IPS-NIHi7 (cell line): ENCODE data around the gene GRIK3.
A peak's percentile ranks its signal among the peaks of the same experiment; 100 is the strongest.
"Not testable (repeated sequence)": the region's sequence is repeated elsewhere in the genome, so short reads cannot be mapped to it uniquely, and the experiment has no call there.

Experiments
- DNase-seq: peaks from one replicate; pipeline ENCODE4 v3.0.0; 2012; ENCODE audit warnings: mixed read lengths; ENCODE audit errors: extremely low spot score

The GRIK3 gene

GRCh38 chr1:36944883-36945282 is 89.4 kb downstream of the GRIK3 start:
- DNase-seq: no peak

- DNase-seq: no peak
These were observed 92.2 kb downstream of the GRIK3 start for GRCh38 chr1:36942148-36942547.

DNA sequence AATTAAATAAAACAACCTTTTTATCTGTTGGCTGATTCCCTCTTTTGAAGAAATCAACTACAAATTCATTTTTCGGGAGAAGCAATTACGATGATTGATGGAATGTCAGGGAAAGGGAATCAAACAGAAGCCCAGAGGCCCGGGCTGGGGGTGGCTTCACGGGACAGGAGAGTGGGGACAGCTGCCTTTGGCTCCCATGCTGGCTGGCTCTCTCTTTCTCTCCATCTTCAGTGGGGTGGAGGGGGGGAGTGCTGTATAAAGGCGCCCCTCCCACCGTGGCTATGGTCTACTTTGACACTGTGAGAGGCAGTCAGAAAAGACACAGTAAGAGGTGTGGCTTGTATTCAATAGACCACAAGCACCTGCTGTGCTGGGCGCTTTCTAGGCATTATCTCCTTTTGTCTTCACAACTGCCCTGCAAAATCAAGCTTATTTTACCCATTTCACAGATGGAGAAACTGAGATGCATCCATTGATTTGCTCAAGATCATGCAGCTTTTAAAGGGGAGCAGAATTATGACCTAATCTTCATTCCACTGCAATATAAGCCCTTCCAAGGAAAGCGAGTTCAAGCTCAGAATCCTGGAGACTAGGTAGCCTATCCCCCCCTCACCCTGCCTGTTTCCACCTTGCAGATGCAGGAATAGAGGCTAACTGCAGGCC is 92.9 kb downstream of the GRIK3 start:
- no peak for DNase-seq

- no peak for DNase-seq
These were observed 95.5 kb downstream of the GRIK3 start for GRCh38 chr1:36938819-36939218.

DNA sequence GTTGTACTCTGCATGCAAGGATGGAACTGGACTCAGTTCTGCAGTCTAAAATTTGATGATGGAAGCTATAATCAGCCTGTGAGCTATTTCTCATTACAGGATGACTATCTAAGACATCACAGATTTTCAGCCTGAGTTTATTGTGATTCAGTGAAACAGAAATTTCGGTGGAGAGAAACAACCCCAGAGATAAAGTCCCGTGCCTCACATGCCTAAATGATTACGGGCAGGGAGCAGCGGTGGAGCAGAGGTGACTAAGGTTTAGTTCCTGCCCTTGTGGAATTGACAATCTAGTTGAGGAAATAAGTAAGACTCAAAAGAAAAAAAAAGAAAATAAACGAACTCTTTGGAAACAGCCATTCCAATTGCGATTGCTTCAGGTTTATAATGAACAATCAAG is 96.9 kb downstream of the GRIK3 start:
- DNase-seq: no peak

DNA sequence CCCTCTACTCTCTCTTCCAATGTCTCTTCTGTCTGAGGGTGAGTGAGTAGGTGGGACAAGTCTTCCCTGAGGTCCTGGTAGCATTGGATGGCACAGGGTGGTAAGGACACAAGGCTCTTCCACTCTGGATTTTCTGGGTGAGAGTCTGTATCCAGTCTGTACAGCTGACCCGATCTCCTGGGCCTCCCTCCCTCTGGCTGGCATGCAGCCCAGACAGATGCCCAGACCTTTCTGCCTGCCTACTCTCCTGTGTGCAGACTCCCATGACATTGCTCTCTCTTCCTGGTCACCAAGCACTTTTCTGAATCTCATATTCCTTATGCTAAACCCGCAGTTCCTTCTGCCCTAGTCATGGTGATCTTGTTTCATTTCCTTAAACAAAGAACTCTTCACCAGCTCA is 100.3 kb downstream of the GRIK3 start:
- no peak for DNase-seq

- no peak for DNase-seq
These were observed 106.5 kb downstream of the GRIK3 start for GRCh38 chr1:36927826-36928225.

GRCh38 chr1:36925251-36925650 is 109.1 kb downstream of the GRIK3 start:
- no peak for DNase-seq

GRCh38 chr1:36924282-36924811 is 110.0 kb downstream of the GRIK3 start:
- DNase-seq: peak; percentile 89

DNA sequence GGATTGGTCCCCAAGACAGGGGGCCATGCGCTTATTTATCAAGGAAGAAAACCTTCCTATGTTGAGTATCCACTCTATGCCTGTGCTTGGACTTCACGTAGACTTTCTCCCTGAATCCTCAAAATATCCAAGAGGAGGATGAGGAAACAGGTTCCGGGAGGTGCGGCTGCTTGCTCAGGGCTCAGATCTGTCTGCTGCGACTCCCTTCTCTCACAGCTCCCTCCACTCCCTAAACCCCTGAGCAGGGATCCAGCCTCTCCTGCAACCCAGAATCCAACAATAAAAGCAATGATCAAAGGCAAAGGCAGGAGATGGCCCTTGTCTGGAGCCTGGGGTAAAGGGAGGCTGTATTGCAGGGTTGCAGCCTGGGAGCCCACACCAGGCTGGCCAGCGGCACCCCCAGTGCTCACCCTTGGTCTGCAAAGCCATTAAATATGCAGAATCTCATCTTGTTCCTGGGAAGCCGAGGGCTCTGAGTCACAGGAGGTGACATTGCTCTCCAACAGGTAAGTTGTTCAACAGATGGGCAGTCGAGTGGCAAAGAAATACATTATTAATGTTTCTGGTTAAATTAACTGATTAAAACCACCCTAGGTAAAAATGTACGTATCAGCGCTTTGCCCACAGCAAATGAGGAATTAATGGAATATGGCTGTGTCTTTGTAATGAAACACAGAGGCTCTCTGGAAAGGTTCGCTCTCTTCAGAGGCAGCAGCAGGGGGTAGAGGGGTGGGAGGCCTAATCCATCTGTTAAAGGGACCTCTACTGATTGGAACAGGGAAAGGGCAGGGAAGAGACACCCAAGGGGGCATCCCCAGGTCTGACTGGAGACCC is 111.5 kb downstream of the GRIK3 start:
- DNase-seq: no peak

DNA sequence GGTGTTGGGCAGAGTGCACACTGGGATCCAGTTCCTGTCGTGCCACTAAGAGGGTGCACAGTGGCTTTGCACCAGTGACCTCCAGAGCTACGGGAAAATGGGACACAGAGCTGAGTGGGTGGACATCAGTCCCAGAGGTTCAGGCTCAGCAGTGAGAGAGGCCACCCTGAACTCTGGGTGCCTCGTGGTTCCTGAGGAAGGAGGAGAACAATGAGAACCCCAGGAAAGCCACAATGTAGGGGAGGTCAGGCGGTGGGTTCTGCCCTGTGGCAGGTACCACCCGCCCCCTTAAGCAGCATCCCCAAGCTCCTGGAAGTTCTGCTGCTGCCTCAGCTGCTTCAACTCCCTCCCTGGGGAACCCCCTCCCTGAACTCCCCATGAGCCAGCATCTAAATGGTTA is 112.2 kb downstream of the GRIK3 start:
- no peak for DNase-seq

DNA sequence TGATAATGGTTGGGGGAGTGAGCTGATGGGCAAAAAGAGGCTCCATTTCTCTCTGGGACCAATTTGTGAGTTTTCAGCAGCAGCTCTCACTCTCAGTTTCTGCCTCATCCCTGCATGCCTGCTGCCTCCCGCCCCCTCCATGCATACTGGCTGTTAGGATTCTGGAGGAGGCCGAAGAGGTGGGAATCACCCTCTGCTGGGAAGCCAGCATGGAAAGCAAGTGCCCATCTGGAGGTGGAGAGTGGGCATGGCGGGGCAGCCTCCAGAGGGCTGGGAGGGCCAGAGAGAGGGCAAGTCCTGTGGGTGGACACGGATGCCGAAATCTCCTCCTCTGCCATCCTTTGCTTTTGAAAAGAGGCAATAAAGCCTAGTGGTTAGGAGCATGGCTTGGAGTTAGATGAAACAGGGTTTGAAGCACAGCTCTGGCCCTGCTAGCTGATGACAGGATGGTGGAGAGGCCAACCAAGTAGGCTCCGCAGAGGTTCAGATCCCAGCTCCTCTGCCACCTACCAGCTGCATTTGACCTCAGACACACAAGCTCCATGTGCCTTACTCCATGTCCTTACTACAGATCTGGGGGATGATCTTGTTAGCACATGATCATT is 113.4 kb downstream of the GRIK3 start:
- DNase-seq: no peak

DNA sequence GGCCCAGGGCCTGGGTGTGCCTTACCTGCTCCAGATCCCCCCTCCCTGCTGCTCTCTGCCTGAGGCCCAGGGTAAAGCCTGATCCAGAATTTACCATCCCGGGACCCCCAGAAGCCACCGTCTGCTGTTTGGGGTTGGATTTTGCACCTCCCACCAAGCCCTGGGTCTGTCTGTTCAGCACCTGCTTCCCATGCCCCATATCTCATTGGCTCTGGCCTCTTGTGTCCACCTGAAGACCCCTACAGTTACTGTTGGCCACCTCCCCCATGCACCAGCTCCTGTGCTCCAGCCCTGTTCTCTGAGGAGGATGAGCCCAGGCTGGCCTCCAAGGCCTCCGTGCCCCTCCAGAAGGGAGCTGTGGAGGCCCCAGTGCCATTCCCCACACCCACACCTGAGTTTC is 113.9 kb downstream of the GRIK3 start:
- no peak for DNase-seq

- DNase-seq: no peak
These were observed 114.7 kb downstream of the GRIK3 start for GRCh38 chr1:36919491-36920145.

DNA sequence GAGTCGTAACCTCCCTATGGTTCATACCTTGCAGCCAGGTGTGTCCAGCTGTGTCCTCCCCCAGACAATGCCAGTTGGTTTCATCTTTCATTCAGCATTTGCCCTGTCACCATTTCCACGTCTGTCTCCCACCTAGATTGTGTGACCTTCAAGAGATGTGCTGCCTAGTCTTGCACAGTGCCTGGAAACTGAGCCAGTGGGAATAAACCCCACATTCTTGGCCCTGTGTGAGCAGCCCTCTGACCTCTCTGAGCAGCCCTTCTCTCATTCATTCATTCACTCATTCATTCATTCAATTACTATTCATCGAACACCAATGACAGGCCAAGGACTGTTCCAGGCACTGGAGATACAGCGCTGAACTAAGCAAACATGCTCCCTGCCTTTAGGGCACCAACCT is 115.7 kb downstream of the GRIK3 start:
- DNase-seq: no peak

DNA sequence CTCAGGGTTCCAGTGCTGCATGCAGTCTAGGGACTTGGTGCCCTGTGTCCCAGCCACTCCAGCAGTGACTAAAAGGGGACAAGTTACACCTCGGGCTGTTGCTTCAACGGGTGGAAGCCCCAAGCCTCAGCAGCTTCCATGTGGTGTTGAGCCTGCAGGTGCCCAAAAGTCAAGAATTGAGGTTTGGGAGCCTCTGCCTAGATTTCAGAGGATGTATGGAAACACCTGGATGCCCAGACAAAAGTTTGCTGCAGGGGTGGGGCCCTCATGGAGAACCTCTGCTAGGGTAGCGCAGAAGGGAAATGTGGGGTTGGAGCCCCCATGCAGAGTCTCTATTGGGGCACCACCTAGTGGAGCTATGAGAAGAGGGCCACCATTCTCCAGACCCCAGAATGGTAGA is 117.8 kb downstream of the GRIK3 start:
- DNase-seq: not testable (repeated sequence)

DNA sequence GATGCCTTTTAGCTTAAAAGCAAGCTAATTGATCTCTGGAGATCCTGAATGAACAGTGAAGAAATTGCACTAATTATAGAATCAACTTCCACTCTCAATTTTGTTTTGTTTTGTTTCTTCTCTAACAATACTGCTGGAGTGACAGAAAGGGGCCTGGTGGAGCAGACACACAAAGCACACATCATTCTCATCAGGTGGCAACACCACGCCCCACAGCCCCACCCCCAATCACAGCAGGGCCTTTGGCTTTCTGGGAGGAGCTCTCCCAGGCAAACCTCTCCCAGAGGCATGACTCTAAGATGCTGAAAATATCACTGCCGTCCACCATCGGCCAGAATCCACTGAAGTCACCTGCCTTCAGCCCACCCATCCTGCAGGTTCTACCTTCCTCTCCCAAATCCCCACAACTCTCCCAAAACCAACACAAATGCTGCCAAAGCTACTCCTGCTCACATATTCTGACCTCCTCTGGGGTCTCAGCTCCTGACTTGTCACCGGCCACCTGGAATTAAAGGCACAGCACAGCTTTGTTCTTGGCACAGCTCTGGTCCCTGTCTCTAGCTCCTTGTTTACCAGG is 120.7 kb downstream of the GRIK3 start:
- peak; percentile 56 for DNase-seq

DNA sequence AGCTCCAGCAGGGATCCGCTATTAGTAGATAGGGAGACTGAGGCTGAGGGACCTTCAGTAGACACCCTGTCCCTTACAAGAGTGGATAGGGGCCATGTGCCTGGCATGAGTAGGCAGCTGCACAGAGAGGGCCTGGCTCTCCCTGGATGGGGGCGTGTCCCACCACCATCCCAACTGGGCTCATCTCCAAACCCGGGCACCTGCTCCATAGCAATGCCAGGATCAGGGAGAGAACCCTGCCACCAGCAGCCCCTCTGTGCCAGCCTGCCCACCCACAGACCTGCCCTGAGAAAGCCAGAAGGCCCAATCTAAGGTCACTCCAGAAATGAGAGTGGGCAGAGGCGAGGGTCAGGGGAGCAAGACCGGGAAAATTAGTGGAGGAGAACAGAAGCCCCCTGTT is 121.3 kb downstream of the GRIK3 start:
- DNase-seq: no peak

DNA sequence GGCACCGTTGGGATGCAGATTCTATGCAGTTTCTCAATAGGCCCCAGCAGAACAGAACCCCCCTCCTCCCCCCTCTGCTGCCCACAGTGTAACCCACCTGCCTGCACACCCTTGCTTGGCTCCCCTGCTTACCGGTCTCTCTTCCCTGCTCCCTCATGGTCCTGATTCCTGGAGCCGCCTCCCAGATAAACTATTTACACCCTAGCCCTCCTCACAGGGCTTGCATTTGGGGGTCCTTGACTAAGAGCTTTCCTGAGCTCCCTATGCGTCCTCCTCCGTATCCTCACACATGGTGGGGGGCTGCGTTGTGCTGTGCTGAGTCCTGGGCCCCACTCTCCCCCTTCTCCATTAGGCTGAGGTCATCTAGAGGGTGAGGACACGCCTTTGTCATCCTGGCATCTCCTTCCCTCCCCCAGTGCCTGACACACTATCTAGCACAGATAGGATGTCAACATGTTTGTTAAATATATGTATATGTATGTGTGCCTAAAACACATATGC is 121.9 kb downstream of the GRIK3 start:
- no peak for DNase-seq

DNA sequence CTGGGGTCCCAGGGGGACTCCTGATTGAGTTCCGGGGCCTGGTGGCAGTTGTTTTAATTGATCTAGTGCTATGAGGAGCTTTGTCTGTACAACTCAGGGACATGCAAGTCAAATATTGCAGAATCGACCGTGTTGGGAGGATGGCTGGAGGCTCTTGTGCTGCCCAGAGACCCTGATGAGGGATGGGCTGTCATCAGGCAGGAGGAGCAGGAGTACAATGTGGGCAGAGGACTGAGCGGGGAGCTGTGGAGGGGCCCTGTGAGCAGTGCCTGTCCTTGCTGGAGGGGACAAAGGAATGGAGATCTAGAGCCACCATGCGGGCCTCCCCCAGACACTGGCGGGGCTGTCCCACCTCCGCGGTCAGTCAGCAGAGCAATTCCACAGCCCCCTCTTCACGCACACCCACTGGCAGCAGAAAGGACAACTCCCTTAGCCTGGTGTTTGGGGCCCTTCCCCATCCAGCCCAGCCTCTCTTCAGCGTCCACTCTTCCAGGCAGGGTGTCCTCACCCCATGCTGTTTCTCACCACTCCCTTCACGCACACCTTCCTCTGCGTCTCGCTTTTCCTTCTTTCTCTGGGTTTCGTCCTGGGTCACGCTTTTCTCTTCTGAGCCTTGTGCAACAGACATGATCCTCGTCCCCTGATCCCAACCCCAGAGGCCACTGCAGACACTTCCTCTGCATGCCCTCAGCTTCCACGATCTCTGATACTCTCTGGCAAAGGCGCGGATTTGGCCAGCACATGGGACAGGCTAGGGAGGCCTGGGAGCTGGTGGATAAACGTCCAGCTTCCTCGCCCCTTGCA is 122.6 kb downstream of the GRIK3 start:
- no peak for DNase-seq
